GM12872 (cell line): ENCODE measurements around the gene BRINP3.

Experiments used
- TF ChIP-seq, protein P1 (sequence below): IDR thresholded peaks from 3 replicates; pipeline ENCODE4 v1.5.1; 2011; ENCODE audit warnings: low read depth, mild to moderate bottlenecking, low read length, moderate library complexity; ENCODE audit not compliant: insufficient read depth

The BRINP3 gene

DNA sequence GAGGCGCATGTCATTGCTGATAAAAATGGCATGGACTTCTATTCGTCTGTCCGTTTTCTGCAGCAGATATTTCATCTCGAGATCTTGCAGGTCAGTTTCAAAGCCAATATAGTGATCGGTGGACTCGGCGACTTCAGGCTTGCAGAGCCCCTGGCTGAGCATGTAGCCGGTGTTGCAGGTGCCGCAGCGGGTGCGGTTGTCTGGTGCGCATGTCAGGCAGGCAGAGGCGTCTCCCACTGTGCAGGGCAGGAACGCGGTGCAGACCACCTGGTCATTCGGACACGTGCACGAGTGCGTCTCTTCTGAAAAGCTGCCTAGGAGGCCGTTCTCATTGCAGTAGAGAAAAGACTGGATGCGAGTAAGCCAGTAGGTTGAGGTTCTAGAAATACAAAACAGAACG lies 378.9 kb downstream of the BRINP3 start:
- TF ChIP-seq, protein P1, sequence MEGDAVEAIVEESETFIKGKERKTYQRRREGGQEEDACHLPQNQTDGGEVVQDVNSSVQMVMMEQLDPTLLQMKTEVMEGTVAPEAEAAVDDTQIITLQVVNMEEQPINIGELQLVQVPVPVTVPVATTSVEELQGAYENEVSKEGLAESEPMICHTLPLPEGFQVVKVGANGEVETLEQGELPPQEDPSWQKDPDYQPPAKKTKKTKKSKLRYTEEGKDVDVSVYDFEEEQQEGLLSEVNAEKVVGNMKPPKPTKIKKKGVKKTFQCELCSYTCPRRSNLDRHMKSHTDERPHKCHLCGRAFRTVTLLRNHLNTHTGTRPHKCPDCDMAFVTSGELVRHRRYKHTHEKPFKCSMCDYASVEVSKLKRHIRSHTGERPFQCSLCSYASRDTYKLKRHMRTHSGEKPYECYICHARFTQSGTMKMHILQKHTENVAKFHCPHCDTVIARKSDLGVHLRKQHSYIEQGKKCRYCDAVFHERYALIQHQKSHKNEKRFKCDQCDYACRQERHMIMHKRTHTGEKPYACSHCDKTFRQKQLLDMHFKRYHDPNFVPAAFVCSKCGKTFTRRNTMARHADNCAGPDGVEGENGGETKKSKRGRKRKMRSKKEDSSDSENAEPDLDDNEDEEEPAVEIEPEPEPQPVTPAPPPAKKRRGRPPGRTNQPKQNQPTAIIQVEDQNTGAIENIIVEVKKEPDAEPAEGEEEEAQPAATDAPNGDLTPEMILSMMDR: no peak

DNA sequence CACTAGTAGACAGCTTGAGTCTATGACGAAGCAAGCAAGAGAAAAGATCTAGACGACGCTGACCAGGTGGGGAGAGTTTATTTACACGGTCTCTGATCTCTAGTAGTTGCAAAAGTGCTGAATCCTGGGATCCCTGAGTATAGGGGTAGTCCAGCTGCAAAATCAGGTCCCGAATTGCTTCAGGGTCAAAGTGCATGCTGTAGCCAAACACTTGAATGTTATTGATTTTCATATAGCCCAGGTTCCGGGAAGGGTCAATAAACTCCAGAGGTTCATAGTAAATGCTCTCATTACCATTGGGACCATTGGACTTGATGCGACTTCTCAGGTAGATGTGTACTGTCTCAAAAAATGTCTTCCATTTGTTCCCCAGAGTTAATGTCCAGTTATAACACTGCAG lies 379.6 kb downstream of the BRINP3 start:
- TF ChIP-seq, protein P1: no peak

DNA sequence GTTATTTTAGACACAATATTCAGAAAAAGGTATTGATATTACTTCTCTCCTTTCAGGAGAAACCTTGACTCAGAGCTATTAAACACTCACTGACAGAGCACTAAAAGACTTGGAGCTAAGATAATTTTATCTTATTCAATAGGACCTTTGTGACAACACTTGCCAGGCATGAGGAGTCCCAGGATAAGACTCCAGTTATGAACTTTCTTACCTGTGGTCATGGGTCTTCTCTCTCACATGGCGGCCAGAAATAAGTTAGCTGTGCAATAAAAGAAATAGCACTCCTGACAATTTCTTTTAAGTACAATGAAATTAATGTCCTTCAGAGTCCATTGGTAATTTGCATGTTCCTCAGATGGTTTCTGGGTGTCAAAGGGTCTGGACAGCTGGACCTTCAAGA lies 382.1 kb downstream of the BRINP3 start:
- TF ChIP-seq, protein P1: no peak

DNA sequence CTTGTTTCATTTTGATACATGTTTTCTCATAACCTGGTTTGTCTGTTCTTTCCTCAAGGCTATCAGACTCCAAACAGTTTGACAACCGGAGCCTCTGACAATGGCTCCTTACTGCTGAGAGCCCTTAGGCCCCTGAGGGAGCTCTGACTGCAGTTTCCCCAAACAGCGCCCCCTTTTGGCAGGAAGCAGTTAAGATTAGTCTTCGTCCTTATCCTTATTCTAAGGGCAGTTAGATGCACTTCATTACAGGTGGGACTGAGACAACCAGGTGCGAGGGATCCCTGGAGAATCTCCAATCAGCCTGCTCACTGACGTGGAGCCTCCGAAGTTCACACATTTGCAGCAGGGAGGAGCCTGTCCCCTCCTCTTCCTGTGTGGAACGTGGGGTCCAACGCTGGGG lies 393.1 kb downstream of the BRINP3 start:
- TF ChIP-seq, protein P1: peak; percentile 58

DNA sequence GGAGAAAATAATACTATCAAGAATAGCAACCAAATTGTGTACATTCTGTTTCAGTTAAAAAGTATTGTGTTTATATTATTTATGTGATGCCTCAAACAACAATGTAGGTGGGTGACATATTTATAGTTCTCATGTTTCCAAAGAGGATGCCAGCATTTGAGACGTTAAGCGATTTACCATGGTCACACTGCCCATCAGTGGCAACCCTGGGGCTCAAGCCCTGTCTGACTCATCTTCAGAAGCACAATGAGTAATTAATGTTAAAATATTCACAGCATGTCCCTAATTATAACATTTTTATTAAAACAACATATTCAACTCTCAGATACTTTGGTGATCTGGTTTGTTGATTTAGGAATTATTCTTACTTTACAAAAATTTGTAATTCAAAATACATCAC lies 409.4 kb downstream of the BRINP3 start:
- TF ChIP-seq, protein P1: no peak

DNA sequence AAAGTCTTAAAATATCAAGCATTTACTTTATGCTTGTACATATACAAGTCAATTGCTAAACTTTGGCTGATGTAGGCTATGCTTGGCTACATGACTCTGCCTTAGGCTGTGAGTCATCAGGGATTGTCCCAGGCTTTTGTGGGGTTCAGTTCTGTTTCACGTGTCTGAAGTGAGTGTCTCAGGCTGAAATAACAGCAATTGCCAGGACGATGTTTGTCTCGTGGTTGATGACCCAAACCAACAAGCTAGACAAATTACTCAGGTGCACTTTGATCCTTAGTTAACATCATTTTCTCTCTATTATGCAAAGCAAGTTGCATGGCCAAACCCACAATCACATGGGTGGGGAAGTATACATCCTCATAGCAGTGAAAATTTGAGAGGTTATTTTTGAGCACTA lies 410.1 kb downstream of the BRINP3 start:
- TF ChIP-seq, protein P1: no peak

DNA sequence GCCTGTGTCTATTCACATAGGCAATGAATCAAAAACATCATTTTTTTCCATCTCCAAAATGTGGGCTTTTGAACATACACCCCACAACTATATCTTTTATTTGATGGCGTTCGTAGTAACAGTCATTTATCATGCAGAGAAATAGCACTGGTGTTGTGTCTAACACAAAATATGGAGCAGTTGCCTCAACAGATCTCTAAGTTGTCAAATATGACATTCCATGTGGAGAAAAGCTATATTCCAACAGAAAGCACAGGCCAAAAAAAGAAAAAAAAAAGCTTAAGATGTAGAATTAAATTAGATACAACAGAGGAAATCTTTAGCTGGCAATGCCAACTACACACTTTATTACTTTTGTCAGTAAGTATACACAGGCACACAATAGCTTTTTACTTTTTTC lies 411.7 kb downstream of the BRINP3 start:
- TF ChIP-seq, protein P1: no peak

DNA sequence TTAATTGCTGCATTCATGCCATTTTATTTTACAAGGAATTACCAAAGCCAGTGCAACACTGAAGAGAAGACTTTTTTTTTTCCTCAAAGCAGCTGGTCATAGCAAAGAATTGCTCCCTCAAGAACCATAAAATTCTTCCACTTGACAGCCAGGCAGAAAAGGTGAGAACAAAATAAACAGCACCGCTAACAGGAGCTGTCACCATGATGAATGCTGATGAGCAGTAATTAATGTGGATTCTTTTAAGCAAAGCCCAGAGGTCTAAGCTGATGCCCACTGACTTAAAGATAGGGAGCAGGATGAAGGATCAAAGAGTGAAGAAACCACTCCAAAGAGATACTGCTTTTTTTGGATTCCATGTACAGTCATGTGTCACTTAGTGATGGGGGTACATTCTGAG lies 428.4 kb downstream of the BRINP3 start:
- TF ChIP-seq, protein P1: no peak
